Gastrocnemius medialis (tissue), 4 donors: ENCODE measurements around the gene OR5H2.

Experiments
- POLR2A ChIP-seq, 2 donors: fragments of 450-650 bp; IDR thresholded peaks; one replicate each; pipeline ENCODE4 v1.6.1; 2017; ENCODE audit warnings: antibody characterized with exemption in 2 of 2, mild to moderate bottlenecking in 2 of 2, moderate library complexity in 2 of 2
- TF ChIP-seq, protein P1 (sequence below), 5 experiments: fragments of 450-650 bp in 3 of 5; fragments of 200-600 bp in 2 of 5; sonication (generic) in 2 of 5; IDR thresholded peaks in 4 of 5; conservative IDR thresholded peaks in 1 of 5; 1 replicate in 4 of 5; 2 replicates in 1 of 5; pipeline ENCODE4 v1.5.1; 2016 to 2019; ENCODE audit warnings: antibody characterized with exemption in 5 of 5, mild to moderate bottlenecking in 3 of 5, moderate library complexity in 3 of 5

DNA sequence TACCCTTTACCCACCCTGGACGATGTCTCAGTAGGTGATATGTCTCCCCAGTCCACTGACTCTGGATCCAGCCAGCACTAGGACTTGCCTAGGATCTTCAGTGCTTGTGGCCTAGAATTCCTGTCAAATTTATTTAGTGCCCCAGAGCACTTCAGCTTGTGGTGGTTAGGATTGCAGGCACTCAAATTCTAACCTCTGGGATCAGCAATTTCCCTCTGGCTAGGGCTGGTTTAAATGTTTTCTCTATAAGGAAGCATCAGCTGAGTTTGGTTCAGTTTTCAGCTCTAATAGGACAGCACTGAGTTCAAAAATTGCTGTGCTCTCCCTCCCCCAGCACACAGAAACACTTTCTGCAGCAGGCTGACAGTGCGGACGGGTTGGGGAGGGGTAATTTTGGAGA lies 10.2 kb upstream of the OR5H2 start:
- TF ChIP-seq, protein P1, sequence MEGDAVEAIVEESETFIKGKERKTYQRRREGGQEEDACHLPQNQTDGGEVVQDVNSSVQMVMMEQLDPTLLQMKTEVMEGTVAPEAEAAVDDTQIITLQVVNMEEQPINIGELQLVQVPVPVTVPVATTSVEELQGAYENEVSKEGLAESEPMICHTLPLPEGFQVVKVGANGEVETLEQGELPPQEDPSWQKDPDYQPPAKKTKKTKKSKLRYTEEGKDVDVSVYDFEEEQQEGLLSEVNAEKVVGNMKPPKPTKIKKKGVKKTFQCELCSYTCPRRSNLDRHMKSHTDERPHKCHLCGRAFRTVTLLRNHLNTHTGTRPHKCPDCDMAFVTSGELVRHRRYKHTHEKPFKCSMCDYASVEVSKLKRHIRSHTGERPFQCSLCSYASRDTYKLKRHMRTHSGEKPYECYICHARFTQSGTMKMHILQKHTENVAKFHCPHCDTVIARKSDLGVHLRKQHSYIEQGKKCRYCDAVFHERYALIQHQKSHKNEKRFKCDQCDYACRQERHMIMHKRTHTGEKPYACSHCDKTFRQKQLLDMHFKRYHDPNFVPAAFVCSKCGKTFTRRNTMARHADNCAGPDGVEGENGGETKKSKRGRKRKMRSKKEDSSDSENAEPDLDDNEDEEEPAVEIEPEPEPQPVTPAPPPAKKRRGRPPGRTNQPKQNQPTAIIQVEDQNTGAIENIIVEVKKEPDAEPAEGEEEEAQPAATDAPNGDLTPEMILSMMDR (IDR thresholded peaks at IDR 0.05 in 4 of 5, conservative IDR thresholded peaks at IDR 0.05 in 1 of 5): no peak
- no peak for TF ChIP-seq POLR2A (IDR thresholded peaks at IDR 0.05)
